ENCODE measurements around the gene PTPRA.
"Not testable (repeated sequence)": the region's sequence is repeated elsewhere in the genome, so short reads cannot be mapped to it uniquely, and the experiment has no call there.

The PTPRA gene, protein sequence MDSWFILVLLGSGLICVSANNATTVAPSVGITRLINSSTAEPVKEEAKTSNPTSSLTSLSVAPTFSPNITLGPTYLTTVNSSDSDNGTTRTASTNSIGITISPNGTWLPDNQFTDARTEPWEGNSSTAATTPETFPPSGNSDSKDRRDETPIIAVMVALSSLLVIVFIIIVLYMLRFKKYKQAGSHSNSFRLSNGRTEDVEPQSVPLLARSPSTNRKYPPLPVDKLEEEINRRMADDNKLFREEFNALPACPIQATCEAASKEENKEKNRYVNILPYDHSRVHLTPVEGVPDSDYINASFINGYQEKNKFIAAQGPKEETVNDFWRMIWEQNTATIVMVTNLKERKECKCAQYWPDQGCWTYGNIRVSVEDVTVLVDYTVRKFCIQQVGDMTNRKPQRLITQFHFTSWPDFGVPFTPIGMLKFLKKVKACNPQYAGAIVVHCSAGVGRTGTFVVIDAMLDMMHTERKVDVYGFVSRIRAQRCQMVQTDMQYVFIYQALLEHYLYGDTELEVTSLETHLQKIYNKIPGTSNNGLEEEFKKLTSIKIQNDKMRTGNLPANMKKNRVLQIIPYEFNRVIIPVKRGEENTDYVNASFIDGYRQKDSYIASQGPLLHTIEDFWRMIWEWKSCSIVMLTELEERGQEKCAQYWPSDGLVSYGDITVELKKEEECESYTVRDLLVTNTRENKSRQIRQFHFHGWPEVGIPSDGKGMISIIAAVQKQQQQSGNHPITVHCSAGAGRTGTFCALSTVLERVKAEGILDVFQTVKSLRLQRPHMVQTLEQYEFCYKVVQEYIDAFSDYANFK

DNA sequence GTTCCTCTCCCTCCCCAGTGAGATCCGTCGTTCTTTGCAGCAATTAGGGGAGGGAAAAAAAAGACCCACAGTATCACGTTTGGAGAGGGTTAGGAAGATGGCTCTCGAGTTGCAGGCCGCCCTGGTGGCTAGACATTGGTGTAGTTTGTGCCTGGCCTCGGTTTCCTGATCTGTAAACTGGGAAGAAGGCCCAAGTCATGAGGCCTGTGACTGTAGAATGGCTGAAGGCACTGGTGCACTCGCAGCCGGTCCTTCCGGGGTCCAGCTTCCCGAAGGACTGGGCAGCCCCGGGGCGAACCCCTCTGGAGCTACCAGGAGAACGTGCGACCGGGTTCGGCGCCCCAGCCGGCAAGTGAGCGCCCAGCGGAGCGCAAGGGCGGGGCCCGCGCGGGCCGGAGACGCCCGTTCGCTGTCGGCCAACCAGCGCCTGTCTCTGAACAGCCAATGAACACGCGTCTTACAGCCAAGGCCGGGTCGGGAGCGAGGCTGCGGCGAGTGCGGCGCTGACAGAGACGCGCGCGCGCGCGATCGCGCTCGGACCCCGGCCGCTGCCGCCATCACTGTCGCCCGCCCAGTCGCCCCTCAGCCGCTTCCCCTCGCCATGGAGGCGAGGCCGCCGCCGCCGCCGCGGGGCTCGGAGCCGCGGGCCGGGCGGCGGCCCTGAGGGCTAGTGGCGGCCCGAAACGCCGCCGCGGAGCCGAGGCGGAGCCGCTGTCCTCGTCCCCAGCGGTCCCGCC is at the start of gene PTPRA:
PTPRA (plus strand) TSS at position 472 of the 737 bp plus-strand sequence. CDS start 90,797 bp downstream, outside the sequence.
- DNase-seq: peak; percentile 57

DNA sequence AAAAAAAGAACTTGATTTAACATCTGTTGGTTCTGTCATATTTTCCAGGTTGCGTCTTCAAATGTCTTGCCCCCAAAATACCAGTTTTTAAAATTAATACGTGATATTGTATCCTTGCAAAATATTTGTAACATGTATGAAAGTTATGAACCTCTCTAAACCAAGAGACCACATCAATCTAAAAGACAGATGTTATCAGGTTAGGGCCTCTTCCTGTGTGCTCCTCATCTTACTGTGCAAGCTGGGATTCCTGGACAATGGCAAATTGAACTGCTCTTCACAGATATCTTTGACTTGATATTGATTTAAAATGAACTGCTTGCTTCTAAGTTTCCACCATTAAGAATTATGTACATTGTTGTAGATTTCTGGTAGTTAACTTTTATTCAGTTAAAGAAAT is 47.5 kb upstream of the PTPRA start:
- no peak for DNase-seq

DNA sequence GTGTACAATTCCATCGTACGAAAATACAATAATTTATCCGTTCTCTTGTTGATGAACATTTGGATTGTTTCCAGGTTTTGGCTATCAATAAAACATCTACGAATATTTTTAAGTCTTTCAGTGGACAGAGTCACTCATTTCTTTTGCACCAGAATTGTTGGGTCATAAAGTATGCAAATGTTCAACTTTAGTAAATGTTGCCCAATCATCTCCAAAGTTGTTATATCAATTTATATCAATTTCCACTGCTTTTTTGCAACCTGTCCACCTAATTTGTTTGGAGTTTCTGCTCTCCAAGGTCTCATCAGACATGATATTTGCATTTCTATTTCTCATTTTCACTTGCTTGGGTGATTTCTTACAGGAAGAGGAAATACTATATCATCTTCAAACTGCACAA is 46.6 kb upstream of the PTPRA start:
- no peak for DNase-seq

DNA sequence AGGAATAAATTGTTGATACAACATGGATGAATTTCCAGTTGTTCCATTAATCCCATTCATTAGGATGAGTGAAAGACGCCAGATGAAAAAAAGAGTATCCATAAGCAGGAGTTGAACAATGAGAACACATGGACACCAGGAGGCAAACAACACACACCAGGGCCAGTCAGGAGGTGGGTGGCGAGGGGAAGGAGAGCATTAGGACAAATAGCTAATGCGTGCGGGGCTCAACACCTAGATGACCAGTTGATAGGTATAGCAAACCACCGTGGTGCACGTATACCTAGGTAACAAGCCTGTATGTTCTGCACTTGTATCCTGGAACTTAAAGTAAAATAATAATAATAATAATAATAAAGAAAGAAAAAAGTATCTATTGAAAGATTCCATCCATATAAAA is 43.9 kb upstream of the PTPRA start:
- DNase-seq: no peak

DNA sequence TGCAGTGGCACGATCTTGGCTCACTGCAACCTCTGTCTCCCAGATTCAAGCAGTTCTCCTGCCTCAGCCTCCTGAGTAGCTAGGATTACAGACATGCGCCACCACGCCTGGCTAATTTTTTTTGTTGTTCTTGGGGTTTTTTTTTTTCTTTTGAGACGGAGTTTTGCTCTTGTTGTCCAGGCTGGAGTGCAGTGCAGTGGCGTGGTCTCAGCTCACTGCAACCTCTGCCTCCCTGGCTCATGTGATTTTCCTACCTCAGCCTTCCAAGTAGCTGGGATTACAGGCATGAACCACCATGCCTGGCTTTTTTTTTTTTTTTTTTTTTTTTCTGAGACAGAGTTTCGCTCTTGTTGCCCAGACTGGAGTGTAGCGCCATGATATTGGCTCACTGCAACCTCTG is 42.1 kb upstream of the PTPRA start:
- DNase-seq: not testable (repeated sequence)

DNA sequence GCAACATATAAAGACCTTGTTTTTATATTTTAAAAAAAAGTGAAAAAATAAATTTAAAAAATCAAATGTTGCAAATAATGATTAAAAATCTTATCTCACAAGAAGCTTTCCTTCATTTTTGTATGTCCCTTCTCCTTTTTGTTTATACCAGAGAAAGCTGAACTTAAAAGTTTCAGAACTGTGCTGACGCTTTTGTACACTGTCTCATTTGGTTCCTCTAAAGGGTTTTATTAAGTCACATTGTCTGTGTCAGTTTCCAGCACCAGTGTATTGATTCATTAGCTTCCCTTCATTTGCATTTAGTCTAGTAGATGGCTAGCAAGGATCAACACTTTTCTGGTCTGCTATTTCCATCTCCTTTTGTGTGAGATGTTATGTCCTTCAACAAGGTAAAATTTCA is 39.5 kb upstream of the PTPRA start:
- no peak for DNase-seq

DNA sequence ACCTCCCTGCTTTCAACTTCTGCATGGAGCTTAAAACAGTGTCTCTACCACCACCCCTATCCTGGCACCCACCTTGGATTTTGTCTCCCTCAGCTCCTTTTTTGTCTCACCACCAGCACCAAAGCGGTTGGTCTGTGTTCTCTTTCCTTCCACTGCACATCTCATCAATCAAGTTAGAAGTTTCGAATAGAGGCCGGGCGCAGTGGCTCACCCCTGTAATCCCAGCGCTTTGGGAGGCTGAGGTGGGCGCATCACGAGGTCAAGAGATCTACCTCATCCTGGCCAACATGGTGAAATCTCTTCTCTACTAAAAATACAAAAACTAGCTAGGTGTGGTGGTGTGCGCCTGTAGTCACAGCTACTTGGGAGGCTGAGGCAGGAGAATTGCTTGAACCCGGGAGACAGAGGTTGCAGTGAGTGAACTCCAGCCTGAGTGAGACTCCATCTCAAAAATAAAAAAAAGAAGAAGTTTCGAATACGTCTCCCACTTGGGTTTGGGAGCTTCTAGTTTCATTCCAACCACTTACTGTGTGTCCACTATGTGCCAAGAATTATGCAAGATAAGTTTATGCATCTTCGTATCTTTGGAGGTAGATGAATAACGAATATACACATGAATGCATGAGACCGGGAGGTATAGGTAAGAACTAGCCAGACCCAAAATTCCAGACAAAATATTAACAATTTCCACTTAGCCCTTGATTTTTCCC is 38.7 kb upstream of the PTPRA start:
- no peak for DNase-seq

DNA sequence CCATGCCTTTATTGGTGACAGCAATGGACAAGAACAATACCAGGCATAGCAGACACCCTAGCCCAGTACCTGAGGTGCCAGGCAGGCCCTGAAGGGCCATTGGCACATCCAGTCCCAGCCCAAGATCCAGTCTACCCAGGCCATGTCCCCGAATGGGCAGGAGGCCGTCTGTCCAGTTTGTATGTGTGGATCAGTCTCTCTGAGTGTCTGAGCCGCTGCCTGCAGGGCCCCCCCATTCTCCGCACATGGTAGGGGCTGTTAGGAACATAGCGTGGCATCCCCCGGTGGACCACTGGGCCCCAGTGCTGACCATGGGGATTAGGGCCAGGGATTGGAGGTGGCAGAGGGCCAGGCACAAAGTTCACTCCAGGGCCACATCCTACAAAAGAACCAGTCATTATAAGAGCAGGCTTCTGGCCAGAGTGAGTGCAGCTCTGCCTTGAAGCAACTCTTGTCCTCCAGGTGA is 37.9 kb upstream of the PTPRA start:
- DNase-seq: no peak

DNA sequence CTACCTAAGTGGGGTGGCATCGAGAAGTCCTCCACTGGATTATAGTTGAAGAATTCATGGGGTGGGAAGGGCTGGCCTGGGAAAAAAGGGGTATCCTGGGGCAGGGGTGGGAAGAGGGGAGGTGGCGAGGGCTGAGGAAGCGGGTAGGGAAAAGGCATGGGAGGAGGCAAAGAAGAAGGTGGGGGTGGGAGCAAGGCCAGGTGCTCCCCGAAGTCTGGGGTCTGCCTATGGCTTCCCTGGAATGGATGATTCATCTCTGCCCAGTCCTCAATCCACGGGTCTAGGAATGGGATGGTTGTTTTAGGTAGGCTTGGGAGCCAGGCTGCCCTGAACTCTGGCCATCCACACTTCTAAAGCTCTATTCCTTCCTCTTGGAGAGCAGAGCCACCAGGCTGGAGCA is 37.2 kb upstream of the PTPRA start:
- no peak for DNase-seq

DNA sequence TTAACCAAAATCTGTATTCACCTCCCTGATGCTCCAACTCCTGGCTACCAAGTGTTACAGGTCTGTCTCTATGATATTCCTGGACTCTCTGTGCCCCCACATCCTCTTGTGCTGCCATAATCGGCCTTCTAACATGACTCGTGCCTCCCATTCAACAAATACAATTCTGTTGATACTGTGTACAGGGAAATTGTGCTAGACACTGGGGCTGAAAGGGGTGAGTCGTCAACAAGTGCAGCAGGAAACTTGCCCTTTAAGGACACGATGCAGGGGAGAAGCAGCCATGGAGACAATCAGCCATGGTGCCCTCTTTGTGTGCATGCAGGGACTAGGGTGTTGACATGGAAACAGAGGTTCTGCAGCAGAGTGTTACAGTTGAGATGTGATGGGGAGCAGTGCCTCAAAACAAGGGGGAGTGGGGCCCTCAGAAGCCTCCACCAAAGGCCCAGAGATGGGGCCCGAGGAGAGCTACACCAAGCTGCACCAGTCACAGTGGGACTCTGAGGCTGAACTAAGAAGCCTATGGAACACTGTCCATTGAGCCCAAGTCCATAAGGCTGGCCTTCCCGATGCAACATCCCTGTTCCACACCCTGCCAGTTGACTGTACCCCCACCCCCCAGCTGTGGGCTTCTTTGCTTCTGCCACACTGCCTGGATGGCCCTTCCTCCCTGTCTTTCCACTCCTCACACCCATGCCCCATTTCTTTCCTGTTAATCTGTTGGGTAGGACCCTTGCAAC is 35.9 kb upstream of the PTPRA start:
- no peak for DNase-seq

DNA sequence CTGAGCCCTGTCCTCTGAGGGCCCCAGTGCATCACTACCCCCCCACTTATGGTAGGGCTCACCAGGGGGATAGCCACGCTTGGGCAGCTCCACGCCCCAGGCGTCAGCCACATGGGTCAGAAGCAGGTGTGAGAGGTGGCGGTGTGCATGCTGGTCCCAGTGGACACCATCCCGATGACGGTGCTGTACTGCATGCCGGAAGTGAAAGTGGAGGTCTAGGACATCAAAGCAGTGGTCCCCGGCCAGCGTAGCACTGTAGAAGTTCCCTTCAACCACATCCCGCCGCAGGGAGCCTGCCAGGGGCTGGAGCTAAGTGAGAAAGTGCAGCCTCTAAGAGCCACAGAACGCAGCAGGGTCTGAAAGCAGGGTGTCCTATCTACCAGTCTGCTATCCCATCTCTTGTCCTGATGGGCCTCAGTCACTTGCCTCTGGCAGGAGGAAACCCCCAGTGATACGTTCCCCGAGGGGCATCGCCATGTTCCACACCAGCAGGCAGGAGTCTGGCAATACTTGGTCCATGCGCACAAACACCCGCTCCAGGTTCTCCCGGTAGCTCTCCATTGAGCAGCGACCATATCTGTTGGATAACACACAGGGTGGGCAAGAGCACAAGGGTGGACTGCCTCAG is 35.0 kb upstream of the PTPRA start:
- no peak for DNase-seq

DNA sequence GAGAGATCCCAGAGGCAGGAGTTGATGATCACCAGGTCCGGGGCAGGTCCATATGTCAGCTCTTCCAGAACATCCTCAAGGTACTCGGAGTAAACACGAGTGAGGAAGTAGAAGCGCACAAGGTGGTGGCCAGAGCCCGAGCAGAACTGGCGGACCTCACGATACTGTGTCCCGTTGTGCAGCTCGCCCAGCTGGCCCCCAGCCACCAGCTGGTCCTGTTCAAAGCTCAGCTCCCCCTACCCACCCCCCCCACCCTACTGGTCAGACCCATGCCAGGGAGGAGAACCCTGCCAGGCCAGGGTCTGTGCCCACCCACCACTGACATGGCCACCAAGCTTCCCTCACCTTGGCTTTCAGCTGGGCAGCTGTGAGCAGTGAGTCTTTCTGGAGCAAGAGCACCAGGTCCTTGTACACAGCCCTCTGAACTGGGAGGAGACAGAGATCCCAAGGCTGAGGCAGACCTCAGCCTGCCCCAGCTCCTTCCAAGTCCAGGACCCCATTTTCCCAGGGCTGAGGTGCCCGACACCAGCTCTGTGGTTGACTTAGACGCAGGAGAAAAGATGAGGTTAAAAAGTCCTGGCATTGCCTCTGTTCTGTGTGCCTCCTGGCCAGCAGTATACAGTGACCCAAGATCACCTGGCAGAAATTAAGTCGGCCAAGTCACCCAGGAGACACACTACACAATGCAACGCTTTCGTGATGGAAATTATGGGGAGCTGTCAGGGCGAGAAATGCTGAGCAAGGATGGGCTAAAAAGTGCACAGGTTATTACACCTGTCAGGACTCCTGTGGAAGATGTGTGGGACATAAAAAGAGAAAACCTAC is 34.2 kb upstream of the PTPRA start:
- no peak for DNase-seq

DNA sequence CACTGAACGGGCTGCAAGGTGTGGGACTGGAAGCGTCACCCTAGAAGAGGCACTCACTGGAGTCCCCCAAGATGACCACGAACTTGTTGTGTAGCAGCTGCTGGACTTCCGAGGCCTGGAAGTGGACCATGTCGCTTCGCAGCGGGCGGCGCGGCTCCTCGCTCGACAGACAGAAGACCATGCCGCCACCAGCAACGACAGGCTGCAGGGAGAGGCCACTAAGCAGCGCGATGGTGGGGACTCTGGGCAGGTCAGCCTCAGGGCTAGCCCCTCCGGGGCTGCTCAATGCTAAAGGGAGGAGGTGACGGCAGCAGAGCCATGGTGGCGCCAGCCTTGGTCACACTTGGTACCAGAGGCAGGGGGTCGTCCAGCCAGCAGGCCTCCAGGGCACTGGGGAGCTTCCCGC is 33.5 kb upstream of the PTPRA start:
- no peak for DNase-seq

DNA sequence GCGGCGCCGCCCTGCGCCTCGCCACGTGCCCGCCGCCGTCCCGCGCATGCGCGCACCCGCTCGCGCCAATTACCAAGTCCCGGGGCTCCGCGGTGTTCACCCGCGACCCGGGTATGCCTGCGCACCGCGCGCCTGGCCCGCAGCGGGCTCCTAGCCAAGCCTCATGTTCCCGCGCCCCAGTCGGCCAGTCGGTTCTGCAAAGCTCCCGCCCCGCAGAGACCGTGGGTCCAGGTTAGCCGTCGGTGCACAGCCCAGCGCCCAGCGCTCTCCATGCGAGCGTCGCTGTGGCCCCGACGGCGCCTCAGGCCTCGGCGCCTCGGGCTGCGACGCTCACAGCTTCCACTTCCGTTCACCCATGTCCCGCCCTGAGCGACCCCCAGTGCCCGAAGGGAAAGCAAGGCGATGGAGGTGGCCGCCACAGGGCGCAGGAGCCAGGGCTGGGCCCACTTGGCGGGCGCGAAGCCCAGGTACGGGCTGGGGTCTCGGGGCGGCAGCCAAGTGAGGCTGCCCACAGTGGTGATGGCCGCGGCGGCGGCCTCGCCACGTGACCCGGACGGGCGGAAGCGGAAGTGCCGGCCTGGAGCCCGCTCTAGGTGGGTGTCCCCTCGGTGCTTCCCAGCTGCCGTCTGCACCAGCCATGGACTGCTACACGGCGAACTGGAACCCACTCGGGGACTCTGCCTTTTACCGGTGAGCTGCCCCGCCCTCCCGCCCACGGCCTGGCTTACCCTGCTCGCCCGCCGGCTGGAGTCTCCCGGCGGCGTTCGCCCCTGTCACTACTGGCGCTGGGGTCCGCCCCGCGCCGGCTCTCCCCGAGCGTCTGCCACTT is 32.9 kb upstream of the PTPRA start, which contains the start of the genes PCED1A and VPS16:
PCED1A (minus strand) TSS at position 518 of the 829 bp plus-strand sequence. CDS start 743 bp downstream, outside the sequence.
VPS16 (plus strand) TSS at position 608 of the 829 bp plus-strand sequence; CDS start at position 638, 30 bp downstream.
- DNase-seq: peak; percentile 46

DNA sequence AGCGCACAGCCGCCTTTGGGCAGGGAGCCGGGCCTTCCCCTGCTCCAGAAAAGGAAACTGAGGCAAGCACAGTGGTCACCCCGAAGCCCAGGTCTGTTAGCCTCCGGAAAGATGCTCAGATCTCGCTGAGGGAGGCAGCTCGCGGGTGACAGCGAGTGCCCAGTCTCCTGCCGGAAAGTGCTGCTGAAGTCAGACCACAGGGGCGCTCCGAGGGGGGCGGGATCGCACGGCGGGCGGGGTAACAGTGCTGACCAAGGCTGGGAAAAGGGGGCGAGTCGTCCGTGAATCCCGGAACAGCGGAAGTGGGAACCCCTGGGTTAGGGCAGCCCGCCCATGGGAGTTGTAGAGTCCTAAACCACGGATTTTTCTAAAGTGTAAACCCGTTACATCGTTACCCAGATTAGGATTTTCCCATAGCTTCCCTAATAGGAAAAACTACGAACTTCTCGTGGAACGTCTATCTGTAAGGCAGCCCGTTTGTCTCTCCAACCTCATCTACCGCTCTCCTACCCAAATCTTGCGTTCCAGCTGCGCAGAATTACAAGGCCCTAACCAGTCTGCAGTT is 32.2 kb upstream of the PTPRA start:
- DNase-seq: no peak

DNA sequence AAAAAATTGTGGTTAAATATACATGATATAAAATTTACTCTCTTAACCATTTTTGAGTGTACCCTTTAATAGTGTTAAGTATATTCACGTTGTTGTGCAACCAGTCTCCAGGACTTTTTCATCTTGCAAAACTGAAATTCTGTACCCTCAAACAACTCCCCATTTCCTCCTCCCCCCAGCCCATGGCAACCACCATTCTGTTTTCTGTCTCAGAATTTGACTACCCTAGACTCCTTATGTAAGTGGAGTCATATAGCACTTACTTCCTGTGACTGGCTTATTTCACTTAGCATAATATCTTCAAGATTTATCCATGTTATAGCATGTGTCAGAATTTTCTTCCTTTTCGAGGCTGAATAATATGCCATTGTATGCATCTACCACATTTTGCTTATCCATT is 27.7 kb upstream of the PTPRA start:
- DNase-seq: no peak

DNA sequence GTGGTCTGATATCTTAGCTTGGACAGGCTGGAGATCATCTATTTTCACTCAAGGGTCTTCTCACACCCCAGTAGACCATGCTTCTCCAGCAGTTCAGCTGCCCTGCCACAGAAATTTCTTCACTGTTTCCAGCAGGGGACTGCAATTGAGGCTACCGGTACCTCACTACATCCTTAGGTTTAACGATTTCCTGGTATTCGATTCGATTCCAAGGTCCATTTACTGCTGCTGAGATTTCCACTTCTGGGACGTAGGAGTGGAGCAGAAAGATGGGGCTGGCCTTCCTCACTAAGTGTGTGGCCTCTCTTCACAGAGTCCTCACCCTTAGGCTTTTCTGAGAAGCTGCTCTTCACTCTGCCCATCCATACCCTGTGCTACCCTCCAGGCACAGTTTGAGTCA is 26.6 kb upstream of the PTPRA start:
- DNase-seq: no peak

DNA sequence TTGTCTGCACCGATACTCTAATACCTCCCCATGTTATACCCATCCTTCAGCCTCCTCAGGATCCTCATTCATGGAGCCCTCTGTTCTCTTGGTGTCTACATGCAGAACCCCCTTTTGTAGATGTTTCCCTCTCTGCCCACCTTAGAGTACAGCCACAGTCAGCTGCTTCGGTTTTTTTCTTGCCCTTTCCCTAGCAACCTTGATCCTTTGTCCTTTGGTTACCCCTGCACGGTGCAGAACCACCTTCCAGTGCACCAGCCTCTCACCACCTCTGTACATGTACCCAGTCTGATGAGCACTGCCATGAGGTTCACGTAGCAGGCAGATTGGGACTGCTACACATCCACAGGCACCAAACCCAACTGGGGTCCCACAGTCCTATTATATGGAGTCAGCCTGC is 25.5 kb upstream of the PTPRA start:
- no peak for DNase-seq

DNA sequence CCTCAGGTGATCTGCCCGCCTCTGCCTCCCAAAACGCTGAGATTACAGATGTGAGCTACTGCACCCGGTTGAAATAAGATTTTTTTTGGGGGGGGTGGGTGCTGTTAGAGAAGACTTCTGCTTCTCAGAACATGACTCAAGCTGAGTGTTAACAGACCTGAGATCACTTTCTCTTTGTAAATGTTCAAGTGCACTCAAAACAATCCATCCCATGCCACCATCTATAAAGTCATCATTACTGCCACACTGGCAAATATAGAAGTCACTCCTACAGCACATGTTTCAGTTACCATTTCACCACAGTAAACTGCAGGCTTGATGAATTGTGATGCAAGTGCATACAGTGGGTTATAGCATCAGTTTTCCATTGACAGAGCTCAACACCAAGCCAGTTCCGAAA is 23.8 kb upstream of the PTPRA start:
- no peak for DNase-seq
